HepG2 (cell line): ENCODE data around the gene INKA2. TPM values are rescaled to one million over a fixed set of nuclear protein-coding genes. Genes with fewer than 3 reads are reported as not detected.

Source experiments
- CHD4 ChIP-seq: fragments of 200-600 bp; sonication (generic); IDR thresholded peaks from 2 replicates; pipeline ENCODE4 v1.7.0; 2017; ENCODE audit warnings: mild to moderate bottlenecking, low read length, borderline replicate concordance
- MTA1 ChIP-seq: sonication (generic); formaldehyde crosslinking; IDR thresholded peaks from 2 replicates; pipeline ENCODE4 v1.4.0; 2020; ENCODE audit warnings: missing genetic modification reagents, mild to moderate bottlenecking, borderline replicate concordance
- NR1H2 ChIP-seq: sonication (generic); formaldehyde crosslinking; IDR thresholded peaks from 2 replicates; pipeline ENCODE4 v1.8.1; 2022; ENCODE audit warnings: low read depth, missing genetic modification reagents, borderline replicate concordance
- RXRA ChIP-seq: sonication (generic); formaldehyde crosslinking; IDR thresholded peaks from 2 replicates; pipeline ENCODE4 v1.5.1; 2020; ENCODE audit warnings: missing genetic modification reagents
- ZFP90 ChIP-seq: sonication (generic); formaldehyde crosslinking; IDR thresholded peaks from 2 replicates; pipeline ENCODE4 v1.8.0; 2022; ENCODE audit warnings: missing genetic modification reagents, mild to moderate bottlenecking, inconsistent platforms, borderline replicate concordance
- ZMYM2 ChIP-seq: sonication (generic); formaldehyde crosslinking; IDR thresholded peaks from 2 replicates; pipeline ENCODE4 v1.8.0; 2022; ENCODE audit warnings: mild to moderate bottlenecking, missing genetic modification reagents
- polyA plus RNA-seq, 8 experiments: library from polyadenylated mRNA; depleted of rRNA in 3 of 8; stranded (reverse) in 7 of 8; unstranded in 1 of 8; fragments of >200 nt; fragmentation: Illumina TruSeq in 4 of 8; extraction: Trizol in 4 of 8; gene quantifications; 2 replicates each; pipeline versions ENCODE4 v1.2.1 to v1.2.3, GENCODE V29; 2011 to 2016; ENCODE audit warnings: low read depth in 4 of 8, missing spikeins in 1 of 8, mixed read lengths in 1 of 8; ENCODE audit not compliant: insufficient read depth in 1 of 8
- total RNA-seq, 5 experiments: library from RNA; depleted of rRNA; stranded (reverse); fragments of >200 nt; fragmentation: Illumina TruSeq; extraction: Trizol; gene quantifications; 2 replicates each; pipeline ENCODE4 v1.2.3, GENCODE V29; 2016; ENCODE audit warnings: low read depth in 1 of 5
- TF ChIP-seq, protein P1 (sequence below): sonication (generic); formaldehyde crosslinking; IDR thresholded peaks from 2 replicates; pipeline ENCODE4 v1.5.1; 2020; ENCODE audit warnings: mild to moderate bottlenecking, missing genetic modification reagents, moderate library complexity
- TF ChIP-seq, protein P2 (sequence below): sonication (generic); formaldehyde crosslinking; IDR thresholded peaks from 2 replicates; pipeline ENCODE4 v1.9.0; 2021; ENCODE audit warnings: missing genetic modification reagents, mild to moderate bottlenecking, borderline replicate concordance
- TF ChIP-seq, protein P3 (sequence below): sonication (generic); formaldehyde crosslinking; IDR thresholded peaks from 2 replicates; pipeline ENCODE4 v1.5.0; 2020; ENCODE audit warnings: missing genetic modification reagents, mild to moderate bottlenecking, borderline replicate concordance
- TF ChIP-seq, protein P4 (sequence below): sonication (generic); formaldehyde crosslinking; IDR thresholded peaks from 2 replicates; pipeline ENCODE4 v1.4.0; 2020; ENCODE audit warnings: missing genetic modification reagents
- TF ChIP-seq, protein P5 (sequence below): sonication (generic); formaldehyde crosslinking; conservative IDR thresholded peaks from 2 replicates; pipeline ENCODE4 v1.4.0; 2020; ENCODE audit warnings: mild to moderate bottlenecking, missing genetic modification reagents, moderate library complexity
- TF ChIP-seq, protein P6 (sequence below): sonication (generic); formaldehyde crosslinking; IDR thresholded peaks from 2 replicates; pipeline ENCODE4 v1.4.0; 2020; ENCODE audit warnings: missing genetic modification reagents

INKA2 gene
- total and polyA plus RNA-seq, 2 of the 13 experiments (the other 11 are each of a cell fraction or from before 2014, with no cell fraction given): 2.6 to 4.6 TPM

DNA sequence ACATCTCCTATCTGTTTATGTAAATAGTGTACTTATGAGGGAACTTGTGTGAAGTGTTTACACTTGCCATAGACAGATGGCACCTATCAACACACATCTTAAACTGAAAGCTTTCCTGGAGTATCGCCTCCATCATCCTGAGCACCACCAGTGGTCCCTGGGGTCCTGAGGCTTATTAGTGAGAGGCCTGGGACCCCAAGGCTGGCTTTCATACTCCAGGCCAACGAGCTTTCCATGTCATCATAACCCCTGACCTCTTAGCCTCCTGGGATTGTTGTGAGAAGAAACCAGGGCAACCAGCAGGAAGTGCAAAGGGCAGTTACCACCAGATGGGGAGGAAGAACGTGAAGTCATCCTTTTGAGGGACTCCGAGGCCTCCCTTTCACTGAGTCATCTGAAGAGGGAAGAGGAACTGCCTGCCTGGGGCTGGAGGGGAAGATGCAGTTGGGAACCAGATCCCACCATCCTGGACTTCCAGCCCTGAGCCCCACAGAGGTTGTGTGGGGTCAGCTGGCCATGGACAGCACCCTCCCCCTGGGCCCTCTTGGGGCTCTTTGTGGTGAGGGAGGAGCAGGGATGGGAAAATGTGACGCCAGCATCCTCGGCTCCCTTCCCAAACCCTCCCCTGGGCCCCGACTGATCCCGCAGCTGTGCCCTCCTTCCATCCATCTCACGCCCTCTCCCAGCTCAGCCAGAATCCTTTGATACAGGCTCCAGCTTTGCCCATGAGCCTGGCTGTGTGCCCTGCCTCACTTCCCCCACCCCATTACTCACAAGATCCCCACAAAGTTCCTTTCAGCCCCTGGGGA is 5.8 kb downstream of the INKA2 start (continued):
- TF ChIP-seq, protein P1, sequence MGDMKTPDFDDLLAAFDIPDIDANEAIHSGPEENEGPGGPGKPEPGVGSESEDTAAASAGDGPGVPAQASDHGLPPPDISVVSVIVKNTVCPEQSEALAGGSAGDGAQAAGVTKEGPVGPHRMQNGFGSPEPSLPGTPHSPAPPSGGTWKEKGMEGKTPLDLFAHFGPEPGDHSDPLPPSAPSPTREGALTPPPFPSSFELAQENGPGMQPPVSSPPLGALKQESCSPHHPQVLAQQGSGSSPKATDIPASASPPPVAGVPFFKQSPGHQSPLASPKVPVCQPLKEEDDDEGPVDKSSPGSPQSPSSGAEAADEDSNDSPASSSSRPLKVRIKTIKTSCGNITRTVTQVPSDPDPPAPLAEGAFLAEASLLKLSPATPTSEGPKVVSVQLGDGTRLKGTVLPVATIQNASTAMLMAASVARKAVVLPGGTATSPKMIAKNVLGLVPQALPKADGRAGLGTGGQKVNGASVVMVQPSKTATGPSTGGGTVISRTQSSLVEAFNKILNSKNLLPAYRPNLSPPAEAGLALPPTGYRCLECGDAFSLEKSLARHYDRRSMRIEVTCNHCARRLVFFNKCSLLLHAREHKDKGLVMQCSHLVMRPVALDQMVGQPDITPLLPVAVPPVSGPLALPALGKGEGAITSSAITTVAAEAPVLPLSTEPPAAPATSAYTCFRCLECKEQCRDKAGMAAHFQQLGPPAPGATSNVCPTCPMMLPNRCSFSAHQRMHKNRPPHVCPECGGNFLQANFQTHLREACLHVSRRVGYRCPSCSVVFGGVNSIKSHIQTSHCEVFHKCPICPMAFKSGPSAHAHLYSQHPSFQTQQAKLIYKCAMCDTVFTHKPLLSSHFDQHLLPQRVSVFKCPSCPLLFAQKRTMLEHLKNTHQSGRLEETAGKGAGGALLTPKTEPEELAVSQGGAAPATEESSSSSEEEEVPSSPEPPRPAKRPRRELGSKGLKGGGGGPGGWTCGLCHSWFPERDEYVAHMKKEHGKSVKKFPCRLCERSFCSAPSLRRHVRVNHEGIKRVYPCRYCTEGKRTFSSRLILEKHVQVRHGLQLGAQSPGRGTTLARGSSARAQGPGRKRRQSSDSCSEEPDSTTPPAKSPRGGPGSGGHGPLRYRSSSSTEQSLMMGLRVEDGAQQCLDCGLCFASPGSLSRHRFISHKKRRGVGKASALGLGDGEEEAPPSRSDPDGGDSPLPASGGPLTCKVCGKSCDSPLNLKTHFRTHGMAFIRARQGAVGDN (CRISPR knock-in tag): peak; percentile 80
- TF ChIP-seq ZMYM2 (CRISPR knock-in tag) (no peak), MTA1 (CRISPR knock-in tag) (no peak), NR1H2 (CRISPR knock-in tag) (no peak), ZFP90 (CRISPR knock-in tag) (no peak), RXRA (CRISPR knock-in tag) (peak; percentile 75; the same call in 1 of the 2 replicates), CHD4 (peak; percentile 75; the same call in 1 of the 2 replicates)
- TF ChIP-seq, protein P2, sequence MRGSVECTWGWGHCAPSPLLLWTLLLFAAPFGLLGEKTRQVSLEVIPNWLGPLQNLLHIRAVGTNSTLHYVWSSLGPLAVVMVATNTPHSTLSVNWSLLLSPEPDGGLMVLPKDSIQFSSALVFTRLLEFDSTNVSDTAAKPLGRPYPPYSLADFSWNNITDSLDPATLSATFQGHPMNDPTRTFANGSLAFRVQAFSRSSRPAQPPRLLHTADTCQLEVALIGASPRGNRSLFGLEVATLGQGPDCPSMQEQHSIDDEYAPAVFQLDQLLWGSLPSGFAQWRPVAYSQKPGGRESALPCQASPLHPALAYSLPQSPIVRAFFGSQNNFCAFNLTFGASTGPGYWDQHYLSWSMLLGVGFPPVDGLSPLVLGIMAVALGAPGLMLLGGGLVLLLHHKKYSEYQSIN (CRISPR knock-in tag): no peak
- TF ChIP-seq, protein P3, sequence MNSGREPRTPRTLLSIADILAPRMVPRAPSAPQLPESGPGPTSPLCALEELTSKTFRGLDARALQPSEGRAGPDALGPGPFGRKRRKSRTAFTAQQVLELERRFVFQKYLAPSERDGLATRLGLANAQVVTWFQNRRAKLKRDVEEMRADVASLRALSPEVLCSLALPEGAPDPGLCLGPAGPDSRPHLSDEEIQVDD: no peak
- TF ChIP-seq, protein P4, sequence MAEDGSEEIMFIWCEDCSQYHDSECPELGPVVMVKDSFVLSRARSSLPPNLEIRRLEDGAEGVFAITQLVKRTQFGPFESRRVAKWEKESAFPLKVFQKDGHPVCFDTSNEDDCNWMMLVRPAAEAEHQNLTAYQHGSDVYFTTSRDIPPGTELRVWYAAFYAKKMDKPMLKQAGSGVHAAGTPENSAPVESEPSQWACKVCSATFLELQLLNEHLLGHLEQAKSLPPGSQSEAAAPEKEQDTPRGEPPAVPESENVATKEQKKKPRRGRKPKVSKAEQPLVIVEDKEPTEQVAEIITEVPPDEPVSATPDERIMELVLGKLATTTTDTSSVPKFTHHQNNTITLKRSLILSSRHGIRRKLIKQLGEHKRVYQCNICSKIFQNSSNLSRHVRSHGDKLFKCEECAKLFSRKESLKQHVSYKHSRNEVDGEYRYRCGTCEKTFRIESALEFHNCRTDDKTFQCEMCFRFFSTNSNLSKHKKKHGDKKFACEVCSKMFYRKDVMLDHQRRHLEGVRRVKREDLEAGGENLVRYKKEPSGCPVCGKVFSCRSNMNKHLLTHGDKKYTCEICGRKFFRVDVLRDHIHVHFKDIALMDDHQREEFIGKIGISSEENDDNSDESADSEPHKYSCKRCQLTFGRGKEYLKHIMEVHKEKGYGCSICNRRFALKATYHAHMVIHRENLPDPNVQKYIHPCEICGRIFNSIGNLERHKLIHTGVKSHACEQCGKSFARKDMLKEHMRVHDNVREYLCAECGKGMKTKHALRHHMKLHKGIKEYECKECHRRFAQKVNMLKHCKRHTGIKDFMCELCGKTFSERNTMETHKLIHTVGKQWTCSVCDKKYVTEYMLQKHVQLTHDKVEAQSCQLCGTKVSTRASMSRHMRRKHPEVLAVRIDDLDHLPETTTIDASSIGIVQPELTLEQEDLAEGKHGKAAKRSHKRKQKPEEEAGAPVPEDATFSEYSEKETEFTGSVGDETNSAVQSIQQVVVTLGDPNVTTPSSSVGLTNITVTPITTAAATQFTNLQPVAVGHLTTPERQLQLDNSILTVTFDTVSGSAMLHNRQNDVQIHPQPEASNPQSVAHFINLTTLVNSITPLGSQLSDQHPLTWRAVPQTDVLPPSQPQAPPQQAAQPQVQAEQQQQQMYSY (CRISPR knock-in tag): no peak
- TF ChIP-seq, protein P5, sequence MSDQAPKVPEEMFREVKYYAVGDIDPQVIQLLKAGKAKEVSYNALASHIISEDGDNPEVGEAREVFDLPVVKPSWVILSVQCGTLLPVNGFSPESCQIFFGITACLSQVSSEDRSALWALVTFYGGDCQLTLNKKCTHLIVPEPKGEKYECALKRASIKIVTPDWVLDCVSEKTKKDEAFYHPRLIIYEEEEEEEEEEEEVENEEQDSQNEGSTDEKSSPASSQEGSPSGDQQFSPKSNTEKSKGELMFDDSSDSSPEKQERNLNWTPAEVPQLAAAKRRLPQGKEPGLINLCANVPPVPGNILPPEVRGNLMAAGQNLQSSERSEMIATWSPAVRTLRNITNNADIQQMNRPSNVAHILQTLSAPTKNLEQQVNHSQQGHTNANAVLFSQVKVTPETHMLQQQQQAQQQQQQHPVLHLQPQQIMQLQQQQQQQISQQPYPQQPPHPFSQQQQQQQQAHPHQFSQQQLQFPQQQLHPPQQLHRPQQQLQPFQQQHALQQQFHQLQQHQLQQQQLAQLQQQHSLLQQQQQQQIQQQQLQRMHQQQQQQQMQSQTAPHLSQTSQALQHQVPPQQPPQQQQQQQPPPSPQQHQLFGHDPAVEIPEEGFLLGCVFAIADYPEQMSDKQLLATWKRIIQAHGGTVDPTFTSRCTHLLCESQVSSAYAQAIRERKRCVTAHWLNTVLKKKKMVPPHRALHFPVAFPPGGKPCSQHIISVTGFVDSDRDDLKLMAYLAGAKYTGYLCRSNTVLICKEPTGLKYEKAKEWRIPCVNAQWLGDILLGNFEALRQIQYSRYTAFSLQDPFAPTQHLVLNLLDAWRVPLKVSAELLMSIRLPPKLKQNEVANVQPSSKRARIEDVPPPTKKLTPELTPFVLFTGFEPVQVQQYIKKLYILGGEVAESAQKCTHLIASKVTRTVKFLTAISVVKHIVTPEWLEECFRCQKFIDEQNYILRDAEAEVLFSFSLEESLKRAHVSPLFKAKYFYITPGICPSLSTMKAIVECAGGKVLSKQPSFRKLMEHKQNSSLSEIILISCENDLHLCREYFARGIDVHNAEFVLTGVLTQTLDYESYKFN: peak; percentile 92
- TF ChIP-seq, protein P6, sequence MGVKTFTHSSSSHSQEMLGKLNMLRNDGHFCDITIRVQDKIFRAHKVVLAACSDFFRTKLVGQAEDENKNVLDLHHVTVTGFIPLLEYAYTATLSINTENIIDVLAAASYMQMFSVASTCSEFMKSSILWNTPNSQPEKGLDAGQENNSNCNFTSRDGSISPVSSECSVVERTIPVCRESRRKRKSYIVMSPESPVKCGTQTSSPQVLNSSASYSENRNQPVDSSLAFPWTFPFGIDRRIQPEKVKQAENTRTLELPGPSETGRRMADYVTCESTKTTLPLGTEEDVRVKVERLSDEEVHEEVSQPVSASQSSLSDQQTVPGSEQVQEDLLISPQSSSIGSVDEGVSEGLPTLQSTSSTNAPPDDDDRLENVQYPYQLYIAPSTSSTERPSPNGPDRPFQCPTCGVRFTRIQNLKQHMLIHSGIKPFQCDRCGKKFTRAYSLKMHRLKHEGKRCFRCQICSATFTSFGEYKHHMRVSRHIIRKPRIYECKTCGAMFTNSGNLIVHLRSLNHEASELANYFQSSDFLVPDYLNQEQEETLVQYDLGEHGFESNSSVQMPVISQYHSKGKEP (CRISPR knock-in tag): no peak
